Activated naive CD4-positive, alpha-beta T cell treated with anti-CD3 and anti-CD28 coated beads, Interleukin-2, amount 10 ng/mL, durations not matched to agents 7 days and 5 days (primary cell): ENCODE results near the gene ARL3.
A peak's percentile ranks its signal among the peaks of the same experiment; 100 is the strongest.
"Not testable (repeated sequence)": the region's sequence is repeated elsewhere in the genome, so short reads cannot be mapped to it uniquely, and the experiment has no call there.

ENCODE experiments used
- CTCF ChIA-PET: fragments of 350-600 bp; sonication (Branson Sonifier 250); formaldehyde crosslinking; loops from one replicate; lab custom pipeline; 2021; ENCODE audit warnings: antibody characterized with exemption; lab: Charles Lee
- DNase-seq: peaks from one replicate; pipeline ENCODE4 v3.0.0-alpha.2; 2020
- H3K27ac Mint-ChIP-seq: one replicate; pipeline ENCODE4 v1.8.0; 2021; ENCODE audit warnings: mild to moderate bottlenecking, moderate library complexity, mixed read lengths
- H3K27me3 Mint-ChIP-seq: one replicate; pipeline ENCODE4 v1.8.0; 2021; ENCODE audit warnings: mild to moderate bottlenecking, mixed read lengths
- H3K36me3 Mint-ChIP-seq: one replicate; pipeline ENCODE4 v1.8.0; 2021; ENCODE audit warnings: mixed read lengths
- H3K4me1 Mint-ChIP-seq: one replicate; pipeline ENCODE4 v1.8.0; 2021; ENCODE audit warnings: mixed read lengths
- H3K4me3 Mint-ChIP-seq: one replicate; pipeline ENCODE4 v1.8.0; 2021; ENCODE audit warnings: mild to moderate bottlenecking, moderate library complexity, mixed read lengths
- H3K9me3 Mint-ChIP-seq: one replicate; pipeline ENCODE4 v1.8.0; 2021; ENCODE audit warnings: mixed read lengths

The ARL3 gene

DNA sequence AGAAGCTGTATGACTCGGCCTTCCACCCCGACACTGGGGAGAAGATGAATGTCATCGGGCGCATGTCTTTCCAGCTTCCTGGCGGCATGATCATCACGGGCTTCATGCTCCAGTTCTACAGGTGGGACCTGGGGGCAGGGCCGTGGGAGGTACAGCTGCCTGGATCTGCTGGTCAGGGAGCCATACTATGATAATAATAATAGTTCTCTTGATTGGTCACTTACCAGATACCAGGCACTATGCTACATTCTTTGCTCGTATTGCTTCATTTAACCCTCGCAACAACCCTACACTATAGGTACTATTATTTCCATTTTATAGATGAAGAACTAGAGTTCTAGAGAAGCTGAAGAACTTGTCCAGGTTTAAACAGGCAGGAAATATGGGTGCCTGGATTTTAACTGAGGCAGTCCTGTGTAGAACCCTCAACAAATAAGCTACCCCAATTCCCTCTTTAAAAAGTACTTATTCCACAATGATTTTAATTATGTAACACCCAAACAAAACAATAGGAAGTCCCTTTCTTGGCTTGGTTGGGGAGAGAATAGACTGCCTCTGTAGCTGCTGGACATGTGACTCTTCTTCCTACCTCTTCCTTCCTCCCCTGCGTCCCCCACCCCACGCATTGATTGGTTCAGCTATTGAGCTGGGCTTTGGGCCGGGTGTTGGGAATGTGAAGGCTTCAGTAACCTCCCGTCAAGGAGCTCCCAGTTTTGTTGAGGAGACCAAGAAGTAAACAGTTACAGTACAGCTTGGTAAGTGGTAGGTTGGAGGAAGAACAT lies 13.0 kb upstream of the ARL3 start:
- Mint-ChIP-seq H3K27me3 (no peaks in the 10 kb centered on the region), H3K9me3 (no peaks in the 10 kb centered on the region), H3K4me3 (no peak overlapping the region), H3K36me3 (peaks cover 22% of the 10 kb centered on the region), H3K27ac (peak overlapping the region; percentile 26), H3K4me1 (peaks cover 2% of the 10 kb centered on the region)
- DNase-seq = no peak
- CTCF ChIA-PET = interaction anchor here (0.8 to 2.1 kb wide), 5 partner anchors 12 to 175 kb away, joined by 3 to 12 read pairs (median 3); partner anchors contain the start of genes ARL3, SFXN2 and WBP1L

DNA sequence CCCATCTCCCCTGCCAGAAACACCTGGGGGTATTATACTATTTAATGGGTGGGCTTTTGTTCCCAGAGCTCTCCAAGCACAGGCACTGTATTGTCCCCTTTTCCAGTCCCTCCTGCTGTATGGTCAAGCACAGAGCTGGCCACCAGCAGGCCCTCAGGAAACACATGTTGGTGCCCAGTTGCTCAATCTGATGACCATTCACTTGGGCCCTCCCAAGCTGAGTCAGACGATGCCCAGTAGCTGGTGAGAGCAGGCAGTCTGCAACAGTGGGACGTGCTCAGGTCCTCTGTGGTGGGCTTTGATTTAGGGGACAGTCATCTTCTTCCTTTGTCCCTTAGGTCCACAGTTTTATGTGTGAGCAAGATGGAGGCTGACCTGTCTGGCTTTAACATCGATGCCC lies 12.1 kb upstream of the ARL3 start:
- DNase-seq = no peak
- Mint-ChIP-seq H3K36me3 (peaks cover 23% of the 10 kb centered on the region), H3K4me3 (no peak overlapping the region), H3K27me3 (no peaks in the 10 kb centered on the region), H3K27ac (no peak overlapping the region), H3K4me1 (peaks cover 9% of the 10 kb centered on the region), H3K9me3 (no peaks in the 10 kb centered on the region)
- CTCF ChIA-PET = interaction anchor here (1.6 kb wide), 1 partner anchor 176 kb away, joined by 12 read pairs; no protein-coding TSS in a partner anchor

DNA sequence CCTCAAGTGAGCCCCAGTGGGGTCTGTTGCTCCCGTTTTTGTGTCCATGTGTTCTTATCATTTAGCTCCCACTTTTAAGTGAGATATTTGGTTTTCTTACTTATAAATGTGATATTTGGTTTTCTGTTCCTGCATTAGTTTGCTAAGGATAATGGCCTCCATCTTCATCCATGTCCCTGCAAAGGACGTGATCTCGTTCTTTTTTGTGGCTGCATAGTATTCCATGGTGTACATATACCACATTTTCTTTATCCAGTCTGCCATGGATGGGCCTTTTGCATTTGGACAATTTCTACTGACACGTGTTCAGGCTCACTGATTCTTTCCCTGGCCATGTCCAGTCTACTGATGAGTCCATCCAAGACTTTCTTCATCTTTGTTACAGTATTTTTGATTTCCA lies 9.8 kb upstream of the ARL3 start:
- H3K9me3 Mint-ChIP-seq = no peaks in the 10 kb centered on the region

DNA sequence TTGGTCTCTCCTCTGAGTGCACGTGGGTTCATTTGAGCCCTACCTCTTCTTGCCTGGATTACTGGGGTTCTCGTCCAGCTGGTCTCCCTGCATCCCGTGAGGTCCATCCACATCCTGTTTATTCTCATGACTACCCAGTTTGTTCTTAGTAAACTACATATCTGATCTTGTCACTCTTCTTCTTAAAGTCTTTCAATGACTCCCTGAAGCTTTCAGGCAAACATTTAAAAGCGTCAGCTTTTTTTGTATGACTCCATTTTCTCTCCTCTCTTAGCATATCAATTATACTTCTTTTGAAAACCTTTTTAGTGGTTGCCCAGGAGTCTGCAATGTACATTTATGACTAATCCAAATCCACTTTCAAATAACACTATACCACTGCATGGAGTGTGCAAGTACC lies 7.8 kb upstream of the ARL3 start:
- H3K4me3 Mint-ChIP-seq = no peak overlapping the region
- DNase-seq = no peak
- H3K36me3 Mint-ChIP-seq = peaks cover 26% of the 10 kb centered on the region
- H3K27me3 Mint-ChIP-seq = no peaks in the 10 kb centered on the region
- no peak overlapping the region for H3K27ac Mint-ChIP-seq
- no peaks in the 10 kb centered on the region for H3K9me3 Mint-ChIP-seq
- peaks cover 28% of the 10 kb centered on the region for H3K4me1 Mint-ChIP-seq
- CTCF ChIA-PET = interaction anchor here (1.3 to 3.1 kb wide), 2 partner anchors 8 to 20 kb away, joined by 3 to 11 read pairs; no protein-coding TSS in a partner anchor

More for the DNA sequence above, 9.8 kb upstream of the ARL3 start:
- no peak overlapping the region for H3K27ac Mint-ChIP-seq
- CTCF ChIA-PET = no interaction called here
- DNase-seq = no peak
- H3K36me3 Mint-ChIP-seq = peaks cover 23% of the 10 kb centered on the region
- H3K4me3 Mint-ChIP-seq = no peak overlapping the region
- H3K27me3 Mint-ChIP-seq = no peaks in the 10 kb centered on the region
- H3K4me1 Mint-ChIP-seq = peaks cover 13% of the 10 kb centered on the region

DNA sequence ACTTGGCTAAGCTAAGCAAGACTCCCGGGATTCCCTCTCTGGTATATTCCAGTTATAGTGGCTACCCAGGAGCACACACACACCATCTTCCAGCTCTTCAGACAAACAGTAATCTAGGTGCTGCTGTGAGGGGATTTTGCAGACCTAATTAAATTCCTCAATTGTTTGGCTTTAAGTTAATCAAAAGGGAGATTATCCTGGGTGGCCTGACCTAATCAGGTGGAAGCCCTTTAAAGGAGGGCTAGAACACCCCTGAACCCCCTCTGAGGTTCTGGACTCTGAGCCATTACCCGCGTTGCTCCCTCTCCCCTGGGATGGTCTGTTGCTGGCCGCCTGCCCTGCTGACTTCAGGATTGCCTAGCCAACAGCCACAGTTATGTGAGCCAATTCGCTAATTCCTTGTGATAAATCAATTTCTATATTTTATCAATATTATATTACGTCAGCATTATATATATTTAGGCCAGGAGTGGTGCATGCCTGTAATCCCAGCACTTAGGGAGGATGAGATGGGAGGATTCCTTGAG lies 6.6 kb upstream of the ARL3 start:
- H3K36me3 Mint-ChIP-seq = peaks cover 25% of the 10 kb centered on the region
- H3K27ac Mint-ChIP-seq = no peak overlapping the region
- H3K4me3 Mint-ChIP-seq = no peak overlapping the region
- no peak for DNase-seq
- CTCF ChIA-PET = interaction anchor here (1.3 to 3.1 kb wide), 2 partner anchors 9 to 21 kb away, joined by 3 to 11 read pairs; no protein-coding TSS in a partner anchor
- H3K27me3 Mint-ChIP-seq = no peaks in the 10 kb centered on the region
- peaks cover 37% of the 10 kb centered on the region for H3K4me1 Mint-ChIP-seq
- H3K9me3 Mint-ChIP-seq = no peaks in the 10 kb centered on the region

DNA sequence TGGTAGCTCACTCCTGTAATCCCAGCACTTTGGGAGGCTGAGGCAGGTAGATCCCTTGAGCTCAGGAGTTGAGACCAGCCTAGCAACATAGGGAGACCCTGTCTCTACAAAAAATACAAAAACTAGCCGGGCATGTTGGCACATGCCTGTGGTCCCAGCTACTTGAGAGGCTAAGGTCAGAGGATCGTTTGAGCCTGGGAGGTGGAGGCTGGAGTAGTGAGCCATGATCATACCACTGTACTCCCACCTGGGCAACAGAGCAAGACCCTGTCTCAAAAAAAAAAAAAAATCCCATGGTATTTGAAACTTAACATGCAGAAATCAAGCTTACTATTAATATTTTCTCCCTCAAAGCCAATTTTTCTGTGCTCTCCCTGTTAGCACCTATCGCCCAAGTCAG lies 6.1 kb upstream of the ARL3 start:
- Mint-ChIP-seq H3K4me3 (no peak overlapping the region), H3K9me3 (no peaks in the 10 kb centered on the region), H3K27me3 (no peaks in the 10 kb centered on the region), H3K27ac (no peak overlapping the region), H3K4me1 (peaks cover 40% of the 10 kb centered on the region), H3K36me3 (peaks cover 25% of the 10 kb centered on the region)
- CTCF ChIA-PET = interaction anchor here (0.9 to 3.1 kb wide), 2 partner anchors 10 to 491 kb away, joined by 3 to 11 read pairs; no protein-coding TSS in a partner anchor
- no peak for DNase-seq

DNA sequence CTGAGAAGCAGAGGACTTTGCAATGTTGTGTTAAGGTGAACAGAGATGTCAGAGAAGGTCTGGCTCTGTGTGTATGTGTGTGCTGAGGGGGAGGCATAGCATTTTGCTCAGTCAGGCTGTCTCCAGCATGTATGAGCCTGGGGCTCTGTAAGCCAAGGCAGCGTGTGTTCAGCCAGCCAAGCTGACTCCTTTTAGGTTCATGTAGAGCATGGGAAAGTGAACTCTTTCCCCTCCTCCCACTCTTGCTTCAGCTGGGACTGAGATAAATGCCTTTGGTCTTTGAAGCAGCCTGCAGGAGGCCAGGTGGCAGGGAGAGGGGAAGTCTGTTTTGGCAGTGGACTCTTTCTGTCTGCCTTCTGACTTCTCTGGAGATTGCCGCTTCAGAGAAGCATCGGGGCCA lies 4.0 kb upstream of the ARL3 start:
- CTCF ChIA-PET = no interaction called here
- no peaks in the 10 kb centered on the region for H3K9me3 Mint-ChIP-seq
- peaks cover 48% of the 10 kb centered on the region for H3K4me1 Mint-ChIP-seq
- DNase-seq = no peak
- H3K27ac Mint-ChIP-seq = no peak overlapping the region
- no peaks in the 10 kb centered on the region for H3K27me3 Mint-ChIP-seq
- H3K36me3 Mint-ChIP-seq = peaks cover 15% of the 10 kb centered on the region
- no peak overlapping the region for H3K4me3 Mint-ChIP-seq

DNA sequence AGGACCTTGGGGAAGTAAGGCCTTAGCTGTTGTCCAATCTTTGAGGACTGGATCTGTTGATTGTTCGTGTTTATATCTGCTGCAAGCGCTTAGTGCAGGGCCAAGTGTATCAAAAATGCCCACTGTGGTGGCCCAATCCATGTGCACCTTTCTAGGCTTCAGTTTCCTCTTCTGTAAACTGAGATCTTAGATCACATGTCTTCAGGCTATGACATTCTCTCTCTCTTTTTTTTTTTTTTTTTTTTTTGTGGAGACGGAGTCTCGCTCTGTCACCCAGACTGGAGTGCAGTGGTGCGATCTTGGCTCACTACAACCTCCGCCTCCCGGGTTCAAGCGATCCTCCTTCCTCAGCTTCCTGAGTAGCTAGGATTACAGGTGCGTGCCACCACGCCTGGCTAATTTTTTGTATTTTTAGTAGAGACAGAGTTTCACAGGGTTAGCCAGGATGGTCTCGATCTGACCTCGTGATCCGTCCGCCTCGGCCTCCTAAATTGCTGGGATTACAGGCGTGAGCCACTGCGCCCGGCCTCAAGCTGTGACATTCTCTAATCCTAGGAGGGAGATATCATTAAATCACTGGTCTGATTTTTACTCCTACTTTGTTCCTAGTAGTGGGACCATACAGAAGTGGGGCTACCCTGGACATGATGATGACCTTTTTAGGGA lies 2.8 kb upstream of the ARL3 start:
- H3K4me3 Mint-ChIP-seq, H3K27me3 Mint-ChIP-seq, CTCF ChIA-PET, H3K9me3 Mint-ChIP-seq, H3K27ac Mint-ChIP-seq, DNase-seq: not testable (repeated sequence)
- Mint-ChIP-seq H3K4me1 (peaks cover 56% of the 10 kb centered on the region), H3K36me3 (peaks cover 15% of the 10 kb centered on the region)

DNA sequence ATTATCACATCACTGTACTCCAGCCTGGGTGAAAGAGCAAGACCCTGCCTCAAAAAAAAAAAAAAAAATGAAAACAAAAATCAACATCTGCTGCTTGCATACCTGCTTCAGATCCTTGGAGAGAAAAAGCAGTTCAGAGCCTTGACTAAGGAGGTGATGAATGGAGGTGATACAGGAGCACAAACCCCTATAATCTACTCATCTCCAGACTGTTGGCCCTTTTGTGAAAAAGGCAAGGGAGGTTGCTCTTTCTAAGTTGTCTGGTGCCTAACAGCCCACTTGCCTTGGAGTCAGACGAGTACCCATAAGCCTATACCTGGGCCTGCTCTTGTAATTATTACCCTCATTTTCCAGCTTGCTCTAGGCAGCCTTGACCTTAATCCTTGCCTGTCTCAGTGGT lies 1.7 kb upstream of the ARL3 start:
- Mint-ChIP-seq H3K4me1 (peaks cover 52% of the 10 kb centered on the region), H3K4me3 (peak overlapping the region; percentile 55), H3K27me3 (no peaks in the 10 kb centered on the region), H3K27ac (no peak overlapping the region), H3K36me3 (peaks cover 14% of the 10 kb centered on the region), H3K9me3 (no peaks in the 10 kb centered on the region)
- DNase-seq = no peak
- CTCF ChIA-PET = interaction anchor here (0.6 to 4.0 kb wide), 4 partner anchors 12 to 512 kb away, joined by 3 to 15 read pairs (median 3); no protein-coding TSS in a partner anchor

DNA sequence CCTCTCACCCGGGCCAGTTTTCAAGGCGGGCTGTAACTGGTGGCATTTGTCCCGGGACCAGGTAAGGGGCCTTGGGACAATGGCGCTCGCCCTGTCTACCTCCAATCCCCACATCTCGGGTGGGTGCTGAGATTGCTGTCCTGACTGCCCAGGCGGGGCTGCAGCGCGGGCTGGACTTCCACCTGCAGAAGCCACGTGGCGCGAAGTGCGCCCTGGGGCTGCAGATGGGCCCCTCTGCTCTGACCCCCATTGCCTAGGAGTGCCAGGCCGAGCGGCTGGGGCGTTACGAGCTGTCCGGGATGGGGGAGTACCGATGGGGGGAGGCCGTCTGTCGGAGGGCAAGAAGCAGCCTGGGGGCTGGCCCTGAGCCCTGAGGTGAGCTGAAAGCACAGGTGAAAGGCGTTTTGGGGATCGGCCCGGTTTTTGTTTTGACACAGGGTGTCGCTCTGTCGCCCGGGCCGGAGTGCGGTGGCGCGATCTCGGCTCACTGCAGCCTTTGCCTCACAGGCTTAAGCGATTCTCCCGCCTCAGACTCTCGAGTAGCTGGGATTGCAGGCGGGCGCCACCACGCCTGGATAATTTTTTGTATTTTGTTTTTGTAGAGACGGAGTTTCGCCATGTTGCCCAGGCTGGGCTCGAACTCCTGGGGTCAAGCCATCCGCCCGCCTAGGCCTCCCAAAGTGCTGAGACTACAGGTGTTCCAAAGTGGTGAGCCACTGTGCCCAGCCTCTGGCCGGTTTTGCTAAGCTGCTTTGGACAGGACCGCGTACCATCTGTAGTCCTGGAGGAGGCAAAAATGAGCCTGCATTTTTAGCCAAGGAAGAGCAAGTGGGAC lies 641 bp upstream of the ARL3 start, which contains the start of gene SFXN2:
Gene SFXN2, plus strand, starts transcription at position 16 of the 835 bp plus-strand sequence. CDS start 12,001 bp downstream, outside the sequence.
- CTCF ChIA-PET = interaction anchor here (0.6 to 4.0 kb wide), 13 partner anchors 11 to 212 kb away, joined by 3 to 17 read pairs (median 5); partner anchors contain the start of genes ACTR1A, SUFU and TRIM8
- Mint-ChIP-seq H3K4me3 (peak within 1 kb of the TSS; percentile 75), H3K27me3 (no peaks in the 10 kb centered on the region), H3K36me3 (peaks cover 14% of the 10 kb centered on the region), H3K9me3 (no peaks in the 10 kb centered on the region), H3K4me1 (peaks cover 49% of the 10 kb centered on the region), H3K27ac (peak within 1 kb of the TSS; percentile 85)
- peak; percentile 73 for DNase-seq

DNA sequence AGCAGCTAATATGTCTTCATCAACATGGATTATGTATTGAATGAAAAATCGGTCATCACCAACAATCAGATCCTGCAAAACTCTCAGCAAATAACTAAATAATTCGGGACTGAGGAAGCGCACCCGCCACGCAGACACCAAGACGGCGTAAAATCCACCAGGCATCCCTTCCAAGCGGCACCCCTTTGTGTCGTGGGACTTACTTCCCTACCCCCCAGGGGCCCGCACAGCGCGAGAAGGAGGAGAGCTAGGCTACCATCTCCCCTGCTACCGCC lies 721 bp downstream of the ARL3 start:
- H3K4me1 Mint-ChIP-seq = peaks cover 43% of the 10 kb centered on the region
- peaks cover 10% of the 10 kb centered on the region for H3K36me3 Mint-ChIP-seq

DNA sequence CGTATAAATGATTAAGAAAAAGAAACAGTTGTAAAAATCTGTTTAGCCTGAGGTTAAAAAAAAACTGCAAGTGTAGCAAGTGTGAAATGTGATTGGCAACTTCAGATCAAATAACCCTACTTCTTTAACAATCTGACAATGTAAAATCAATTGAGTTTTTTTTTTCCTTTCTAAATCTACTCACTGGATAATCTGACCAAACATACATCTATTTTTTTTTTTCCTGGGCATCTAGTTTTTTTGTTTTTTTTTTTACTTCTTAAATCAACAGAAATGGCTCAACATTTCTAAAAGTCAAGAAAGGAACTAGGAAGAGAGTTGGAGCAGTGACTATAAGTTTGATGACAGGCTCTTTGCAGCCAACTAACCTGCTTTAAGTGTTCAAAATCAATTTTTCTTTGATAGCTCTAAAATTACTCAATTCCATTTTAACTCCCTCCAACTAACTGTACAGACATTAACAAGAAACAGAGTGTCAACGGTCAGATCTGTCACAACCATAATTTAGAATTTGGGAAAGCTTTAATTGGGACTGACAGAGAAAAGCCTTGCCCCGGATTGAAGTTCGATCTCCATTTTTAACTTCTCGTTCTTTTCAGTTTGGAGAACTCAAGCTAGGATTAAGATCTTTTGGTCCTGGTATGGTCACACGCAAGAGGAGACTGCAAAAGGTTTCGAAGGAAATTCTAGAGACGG lies 1.2 kb downstream of the ARL3 start:
- Mint-ChIP-seq H3K4me3 (peak overlapping the region; percentile 75), H3K27me3 (no peaks in the 10 kb centered on the region), H3K27ac (peak overlapping the region; percentile 85), H3K4me1 (peaks cover 39% of the 10 kb centered on the region), H3K9me3 (no peaks in the 10 kb centered on the region), H3K36me3 (peaks cover 8% of the 10 kb centered on the region)
- DNase-seq = no peak
- CTCF ChIA-PET = interaction anchor here (0.7 to 4.0 kb wide), 13 partner anchors 9 to 210 kb away, joined by 3 to 17 read pairs (median 5); partner anchors contain the start of genes ACTR1A, SUFU, TRIM8 and WBP1L

More for the DNA sequence above, 721 bp downstream of the ARL3 start:
- CTCF ChIA-PET = interaction anchor here (0.7 to 4.0 kb wide), 15 partner anchors 10 to 210 kb away, joined by 3 to 17 read pairs (median 5); partner anchors contain the start of genes ACTR1A, SUFU, TRIM8 and WBP1L
- Mint-ChIP-seq H3K27me3 (no peaks in the 10 kb centered on the region), H3K9me3 (no peaks in the 10 kb centered on the region), H3K27ac (peak overlapping the region; percentile 85), H3K4me3 (peak overlapping the region; percentile 75)
- no peak for DNase-seq

DNA sequence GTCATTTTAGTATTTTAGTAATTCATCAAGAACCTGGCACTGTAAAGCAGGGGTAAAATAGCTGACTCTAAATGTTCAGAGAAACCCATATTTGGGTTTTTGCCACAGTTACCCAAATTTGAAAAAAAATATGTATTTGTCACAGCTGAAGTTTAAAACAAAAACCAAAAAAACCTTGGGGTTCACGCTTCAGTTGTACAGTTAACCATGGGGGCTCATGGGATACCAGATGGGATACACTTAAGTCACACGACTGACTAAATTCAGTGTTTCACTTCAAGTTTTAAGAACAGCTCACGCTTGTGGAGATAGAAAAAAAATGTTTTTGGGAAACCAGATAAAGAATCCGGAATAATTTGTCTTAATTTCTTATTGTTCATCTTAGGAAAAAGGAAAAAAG lies 2.1 kb downstream of the ARL3 start:
- no peak overlapping the region for H3K27ac Mint-ChIP-seq
- H3K9me3 Mint-ChIP-seq = no peaks in the 10 kb centered on the region
- H3K4me3 Mint-ChIP-seq = no peak overlapping the region
- CTCF ChIA-PET = interaction anchor here (1.6 to 4.0 kb wide), 5 partner anchors 33 to 209 kb away, joined by 5 to 17 read pairs (median 15); partner anchors contain the start of genes ACTR1A, SUFU and TRIM8
- peaks cover 4% of the 10 kb centered on the region for H3K36me3 Mint-ChIP-seq
- DNase-seq = no peak
- H3K4me1 Mint-ChIP-seq = peaks cover 31% of the 10 kb centered on the region
- H3K27me3 Mint-ChIP-seq = no peaks in the 10 kb centered on the region
